Kidney tubule cell (primary cell): ENCODE results near the gene NGRN.

Experiments
- DNase-seq: peaks from one replicate; pipeline ENCODE4 v3.0.0-alpha.2; 2018; ENCODE audit warnings: low spot score

The NGRN gene

DNA sequence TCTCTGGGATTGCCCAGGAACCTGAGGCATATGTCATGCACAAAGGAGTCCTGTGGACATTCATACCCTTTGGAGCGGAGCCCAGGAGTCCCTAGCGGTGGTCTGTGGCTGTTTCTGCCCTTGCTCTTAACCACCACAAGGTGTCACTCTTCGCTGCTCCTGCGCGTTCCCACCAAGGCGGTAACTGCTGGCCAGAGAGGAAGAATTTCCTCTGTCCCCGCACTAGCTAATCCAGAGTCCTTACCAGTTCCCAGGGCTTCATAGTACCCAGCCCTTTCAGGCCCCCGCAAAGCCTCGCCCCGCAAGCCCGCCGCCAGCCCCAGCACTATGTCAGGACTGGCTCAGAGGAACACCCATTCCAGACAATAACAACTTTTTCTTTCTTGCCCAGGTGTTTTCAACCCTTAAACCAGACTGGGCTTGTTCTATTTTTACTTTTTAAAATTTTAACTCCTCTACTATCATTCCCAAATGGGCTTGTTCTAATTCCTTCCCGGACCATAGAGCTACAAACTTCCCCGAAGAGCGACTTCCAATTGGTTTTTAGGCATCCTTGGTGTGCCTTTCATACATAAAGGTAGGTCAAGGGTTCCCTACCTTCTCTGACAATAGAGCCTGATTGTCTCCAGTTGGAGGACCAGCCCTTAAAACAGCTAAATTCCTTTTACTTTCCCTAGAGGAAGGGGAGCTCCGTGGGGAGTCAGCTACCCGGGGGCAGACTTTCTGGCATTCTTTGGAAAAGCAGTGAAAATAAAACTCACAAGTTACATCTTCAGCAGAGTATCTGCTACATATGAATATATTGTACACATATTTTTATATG is 54.8 kb downstream of the NGRN start:
- peak; percentile 91 for DNase-seq

DNA sequence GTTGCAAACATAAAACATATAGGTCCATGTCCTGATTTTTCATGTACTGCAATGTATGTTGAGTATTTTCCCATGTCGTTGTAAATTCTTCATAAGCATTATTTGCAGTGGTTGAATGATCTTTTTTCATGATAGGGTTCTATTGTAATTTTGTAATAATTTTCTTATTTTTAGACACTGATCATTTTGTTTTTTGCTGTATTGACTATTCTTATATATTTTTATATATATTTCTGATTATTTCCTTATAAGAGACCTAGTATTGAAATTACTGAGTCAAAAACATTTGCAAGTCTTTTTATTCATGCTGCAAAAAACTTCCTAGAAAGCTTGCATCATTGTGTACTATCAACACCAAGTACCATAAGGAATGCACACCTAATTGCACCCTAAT is 55.4 kb downstream of the NGRN start:
- DNase-seq: no peak
